GM18526 (cell line): ENCODE data around the gene ADRA2A.

Experiments
- POLR2A ChIP-seq: IDR thresholded peaks from 3 replicates; pipeline ENCODE4 v1.6.1; 2011; ENCODE audit not compliant: insufficient read length; ENCODE audit errors: extremely low read depth

ADRA2A gene

GRCh38 chr10:111079241-111079760, 2.5 kb downstream of the ADRA2A start:
- TF ChIP-seq POLR2A, result no peak

- no peak for TF ChIP-seq POLR2A
These were observed 3.0 kb downstream of the ADRA2A start for GRCh38 chr10:111079781-111080180.

- no peak for TF ChIP-seq POLR2A
These were observed 3.4 kb downstream of the ADRA2A start for GRCh38 chr10:111080224-111080623.

GRCh38 chr10:111081595-111081994, 4.8 kb downstream of the ADRA2A start:
- no peak for TF ChIP-seq POLR2A

GRCh38 chr10:111082102-111082975, 5.5 kb downstream of the ADRA2A start:
- TF ChIP-seq POLR2A, result no peak

- no peak for TF ChIP-seq POLR2A
These were observed 6.6 kb downstream of the ADRA2A start for GRCh38 chr10:111083222-111084095.

GRCh38 chr10:111084366-111085255, 7.8 kb downstream of the ADRA2A start:
- TF ChIP-seq POLR2A, result no peak

- no peak for TF ChIP-seq POLR2A
These were observed 9.0 kb downstream of the ADRA2A start for GRCh38 chr10:111085690-111086353.

- TF ChIP-seq POLR2A, result no peak
These were observed 9.7 kb downstream of the ADRA2A start for GRCh38 chr10:111086574-111086973.

GRCh38 chr10:111087331-111087756, 10.5 kb downstream of the ADRA2A start:
- TF ChIP-seq POLR2A, result no peak

GRCh38 chr10:111087968-111088505, 11.2 kb downstream of the ADRA2A start:
- TF ChIP-seq POLR2A, result no peak

- TF ChIP-seq POLR2A, result no peak
These were observed 12.5 kb downstream of the ADRA2A start for GRCh38 chr10:111089293-111089692.

GRCh38 chr10:111091833-111092232, 15.0 kb downstream of the ADRA2A start:
- no peak for TF ChIP-seq POLR2A
